ENCODE measurements around the gene C2orf68. TPM values are rescaled to one million over a fixed set of nuclear protein-coding genes. Genes with fewer than 3 reads are reported as not detected.
"Not testable (repeated sequence)": the region's sequence is repeated elsewhere in the genome, so short reads cannot be mapped to it uniquely, and the experiment has no call there.

Gene C2orf68
- total and polyA plus RNA-seq, 2 donors (not counting 1 experiment from before 2014, with no cell fraction given): 30.5 to 82.4 TPM

GRCh38 chr2:85659324-85659981, 47.6 kb upstream of the C2orf68 start:
- no peaks in the 10 kb centered on the region for H3K79me2 ChIP-seq (ENCODE audit: control insufficient read depth, insufficient read depth, low read length)
- H3K27ac Mint-ChIP-seq: no peak overlapping the region
- CTCF ChIA-PET: interaction anchor here (0.6 to 1.2 kb wide), 3 partner anchors 39 to 481 kb away, joined by 3 read pairs; no protein-coding TSS in a partner anchor
- H3K4me3 Mint-ChIP-seq: no peak overlapping the region
- TF ChIP-seq EZH2 (IDR thresholded peaks at IDR 0.05; ENCODE audit: borderline replicate concordance, insufficient read depth, low read depth, low read length, poor library complexity, severe bottlenecking): no peak
- TF ChIP-seq CTCF (IDR thresholded peaks at IDR 0.05): no peak
- no peak overlapping the region for H3K27ac ChIP-seq (ENCODE audit: low read length in 2 of 2)
- intact Hi-C loops (cut with micrococcal nuclease): no loop called here
- H2AFZ ChIP-seq (ENCODE audit: insufficient read depth, low read depth, low read length, poor library complexity, severe bottlenecking): no peak overlapping the region
- H3K27me3 ChIP-seq (replicated peaks in 1 of 4; ENCODE audit: control extremely low read depth in 1 of 4, control insufficient read depth in 3 of 4, insufficient read depth in 4 of 4, low read length in 3 of 4): no peaks in the 10 kb centered on the region
- DNase-seq: no peak
- no peaks in the 10 kb centered on the region for H3K4me1 Mint-ChIP-seq
- H4K20me1 ChIP-seq (ENCODE audit: control insufficient read depth, insufficient read depth, low read length, poor library complexity, severe bottlenecking): no peaks in the 10 kb centered on the region
- H3K4me1 ChIP-seq (ENCODE audit: control insufficient read depth in 2 of 2, insufficient read depth in 2 of 2, low read length in 2 of 2): no peaks in the 10 kb centered on the region
- H3K4me3 ChIP-seq (ENCODE audit: control extremely low read depth in 1 of 5, extremely low read depth in 1 of 5, insufficient read depth in 1 of 5, low read depth in 2 of 5, low read length in 4 of 5): no peak overlapping the region
- 81% methylated on average over 13 of the region's 13 CpGs for WGBS (ENCODE audit: insufficient coverage)
- peaks cover 2 to 9% of the 10 kb centered on the region in 2 experiments for H3K36me3 ChIP-seq (replicated peaks in 1 of 2; ENCODE audit: control extremely low read depth in 1 of 2, control insufficient read depth in 1 of 2, extremely low read depth in 1 of 2, insufficient read depth in 2 of 2, low read length in 1 of 2)
- H3K9me3 ChIP-seq (ENCODE audit: control extremely low read depth in 1 of 3, control insufficient read depth in 2 of 3, insufficient read depth in 1 of 3, low read length in 2 of 3): no peaks in the 10 kb centered on the region
- ATAC-seq (ENCODE audit: low read depth): no peak
- H3K9ac ChIP-seq (ENCODE audit: low read length): no peak overlapping the region
- H3K27me3 Mint-ChIP-seq: no peaks in the 10 kb centered on the region
- H3K4me2 ChIP-seq (replicated peaks; ENCODE audit: low read depth, low read length, poor library complexity, severe bottlenecking): no peak overlapping the region
- no peaks in the 10 kb centered on the region for H3K9me3 Mint-ChIP-seq (ENCODE audit: insufficient read depth)
- POLR2A ChIA-PET: no interaction called here

DNA sequence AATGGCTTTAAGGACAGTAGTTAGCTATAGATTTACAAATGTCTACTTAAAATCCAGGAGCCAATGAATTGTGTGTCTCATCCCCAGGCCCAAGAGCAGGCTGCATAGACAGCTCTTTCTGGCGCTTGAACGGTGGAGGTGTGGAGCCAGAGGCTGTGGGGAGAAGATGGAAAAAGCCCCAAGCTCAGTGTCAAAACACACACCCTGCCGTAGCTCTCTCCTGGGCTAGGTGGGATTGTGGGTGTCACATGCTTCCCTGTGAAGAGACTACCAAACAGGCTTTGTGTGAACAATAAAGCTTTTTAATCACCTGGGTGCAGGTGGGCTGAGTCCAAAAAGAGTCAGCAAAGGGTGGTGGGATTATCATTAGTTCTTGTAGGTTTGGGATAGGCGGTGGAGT, 45.5 kb upstream of the C2orf68 start:
- H4K20me1 ChIP-seq (ENCODE audit: control insufficient read depth, insufficient read depth, low read length, poor library complexity, severe bottlenecking); H3K4me3 ChIP-seq (ENCODE audit: control extremely low read depth in 1 of 5, extremely low read depth in 1 of 5, insufficient read depth in 1 of 5, low read depth in 2 of 5, low read length in 4 of 5); DNase-seq; H3K9me3 ChIP-seq (ENCODE audit: control extremely low read depth in 1 of 3, control insufficient read depth in 2 of 3, insufficient read depth in 1 of 3, low read length in 2 of 3); H3K4me1 Mint-ChIP-seq; H2AFZ ChIP-seq (ENCODE audit: insufficient read depth, low read depth, low read length, poor library complexity, severe bottlenecking); ATAC-seq (ENCODE audit: low read depth); H3K4me3 Mint-ChIP-seq; H3K27me3 ChIP-seq (replicated peaks in 1 of 4; ENCODE audit: control extremely low read depth in 1 of 4, control insufficient read depth in 3 of 4, insufficient read depth in 4 of 4, low read length in 3 of 4); H3K9me3 Mint-ChIP-seq (ENCODE audit: insufficient read depth); H3K9ac ChIP-seq (ENCODE audit: low read length); POLR2A ChIA-PET; H3K27ac ChIP-seq (ENCODE audit: low read length in 2 of 2); intact Hi-C loops (cut with micrococcal nuclease); H3K27ac Mint-ChIP-seq; H3K79me2 ChIP-seq (ENCODE audit: control insufficient read depth, insufficient read depth, low read length); H3K4me1 ChIP-seq (ENCODE audit: control insufficient read depth in 2 of 2, insufficient read depth in 2 of 2, low read length in 2 of 2); H3K27me3 Mint-ChIP-seq; H3K4me2 ChIP-seq (replicated peaks; ENCODE audit: low read depth, low read length, poor library complexity, severe bottlenecking): not testable (repeated sequence)
- WGBS (ENCODE audit: insufficient coverage): 100% methylated on average over 3 of the region's 4 CpGs
- CTCF ChIA-PET: interaction anchor here (0.7 to 2.0 kb wide), 4 partner anchors 10 to 22 kb away, joined by 3 to 10 read pairs (median 3); no protein-coding TSS in a partner anchor
- peaks cover 2 to 23% of the 10 kb centered on the region in 2 experiments for H3K36me3 ChIP-seq (replicated peaks in 1 of 2; ENCODE audit: control extremely low read depth in 1 of 2, control insufficient read depth in 1 of 2, extremely low read depth in 1 of 2, insufficient read depth in 2 of 2, low read length in 1 of 2)

All from B cell (primary cell).